K562 (cell line): ENCODE measurements around the gene NPPC. TPM values are rescaled to one million over a fixed set of nuclear protein-coding genes. Genes with fewer than 3 reads are reported as not detected.

Experiments
- ATAC-seq: fragments of 200-7000 bp; cut with Tn5 transposase; 3 replicates; pipeline ENCODE4 v1.9.1; 2020; ENCODE audit warnings: moderate library complexity
- BruUV-seq: library from RNA; stranded (reverse); fragments of 400-500 nt; replicated peaks from 2 replicates; lab custom pipeline; 2021; lab: Mats Ljungman, UMichigan
- CTCF ChIA-PET: fragments of 300-600 bp; formaldehyde crosslinking; extraction: SDS; loops from one replicate; lab custom pipeline; 2021; ENCODE audit warnings: low intra/inter-chr PET ratio; lab: Yijun Ruan, JAX
- POLR2A ChIA-PET: fragments of 300-600, 350-650 bp; sonication (Branson Sonifier 250); formaldehyde crosslinking; extraction: SDS; loops from one replicate; lab custom pipeline; 2021; ENCODE audit warnings: antibody characterized with exemption, inconsistent platforms; lab: Yijun Ruan, JAX
- DNase-seq, 4 experiments: peaks; one replicate each; pipeline versions ENCODE4 v3.0.0 to v3.0.0-alpha.2; 2011 to 2018; ENCODE audit warnings: low spot score in 3 of 4, mixed read lengths in 3 of 4; ENCODE audit errors: extremely low read depth in 1 of 4
- FAIRE-seq: peaks from 2 replicates; lab custom pipeline; 2011; peaks lifted over from hg19 to GRCh38; lab: Jason Lieb, UNC
- H2AFZ ChIP-seq: 2 replicates; pipeline ENCODE4 v1.6.0; 2011; ENCODE audit warnings: low read depth, low read length, control low read depth, inconsistent platforms
- H3K27ac ChIP-seq: fragments of 200-600 bp; 3 replicates; pipeline ENCODE4 v1.8.0; 2011; ENCODE audit warnings: low read depth, mild to moderate bottlenecking, control low read depth, inconsistent platforms, low read length, moderate library complexity, mixed read lengths; ENCODE audit errors: extremely low read depth
- H3K27me3 ChIP-seq, 2 experiments: fragments of 300-600 bp in 1 of 2; 2 replicates in 1 of 2; 3 replicates in 1 of 2; pipeline versions ENCODE4 v1.6.0 to v1.8.0; 2011; ENCODE audit warnings: inconsistent platforms in 2 of 2, low read length in 2 of 2, mild to moderate bottlenecking in 1 of 2, mixed read lengths in 1 of 2, moderate library complexity in 1 of 2; ENCODE audit not compliant: control insufficient read depth in 2 of 2, insufficient read depth in 2 of 2
- H3K36me3 ChIP-seq: fragments of 300-600 bp; 3 replicates; pipeline ENCODE4 v1.8.0; 2011; ENCODE audit warnings: mild to moderate bottlenecking, low read length, inconsistent platforms; ENCODE audit not compliant: control insufficient read depth, insufficient read depth
- H3K4me1 ChIP-seq, 2 experiments: fragments of 200-600 bp in 1 of 2; replicated peaks in 1 of 2; 2 replicates in 1 of 2; 3 replicates in 1 of 2; pipeline versions ENCODE4 v1.5.1 to v1.8.0; 2011; ENCODE audit warnings: inconsistent platforms in 2 of 2, low read length in 2 of 2, mild to moderate bottlenecking in 1 of 2, mixed read lengths in 1 of 2, moderate library complexity in 1 of 2; ENCODE audit not compliant: control insufficient read depth in 2 of 2, insufficient read depth in 2 of 2
- H3K4me2 ChIP-seq: 2 replicates; pipeline ENCODE4 v1.6.1; 2011; ENCODE audit warnings: low read length, control low read depth, inconsistent platforms, mixed read lengths; ENCODE audit not compliant: insufficient read depth
- H3K4me3 ChIP-seq: fragments of 200-600 bp; sonication (generic), shearing (Covaris generic); 2 replicates; pipeline ENCODE4 v1.5.1; 2016; ENCODE audit warnings: control low read depth, inconsistent platforms
- H3K79me2 ChIP-seq: fragments of 200-600 bp; 3 replicates; pipeline ENCODE4 v1.8.0; 2011; ENCODE audit warnings: low read length, inconsistent platforms; ENCODE audit not compliant: control insufficient read depth, insufficient read depth
- H3K9ac ChIP-seq, 2 experiments: 2 replicates each; pipeline versions ENCODE4 v1.6.0 to v1.6.1; 2011; ENCODE audit warnings: low read depth in 2 of 2, low read length in 2 of 2, control low read depth in 1 of 2, inconsistent platforms in 1 of 2, mild to moderate bottlenecking in 1 of 2, mixed read lengths in 1 of 2; ENCODE audit not compliant: insufficient read depth in 1 of 2
- H3K9me1 ChIP-seq: one replicate; pipeline ENCODE4 v1.6.0; 2011; ENCODE audit warnings: inconsistent platforms, mild to moderate bottlenecking, low read length, moderate library complexity; ENCODE audit not compliant: control insufficient read depth, insufficient read depth
- H3K9me3 ChIP-seq: replicated peaks from 2 replicates; pipeline ENCODE4 v1.5.1; 2011; ENCODE audit warnings: low read depth, low read length, inconsistent platforms; ENCODE audit not compliant: control insufficient read depth, insufficient read depth
- H4K20me1 ChIP-seq: replicated peaks from 2 replicates; pipeline ENCODE4 v1.6.1; 2011; ENCODE audit warnings: low read length, inconsistent platforms, mixed read lengths; ENCODE audit not compliant: control insufficient read depth, insufficient read depth
- ESRRA ChIP-seq: fragments of 450-650 bp; IDR thresholded peaks from 2 replicates; pipeline ENCODE4 v1.6.1; 2014; ENCODE audit warnings: low read depth, mild to moderate bottlenecking, moderate library complexity, borderline replicate concordance
- ZSCAN32 ChIP-seq: fragments of 450-650 bp; formaldehyde crosslinking; IDR thresholded peaks from 2 replicates; pipeline ENCODE4 v1.4.0; 2020; ENCODE audit warnings: mild to moderate bottlenecking, moderate library complexity
- WGBS: fragments of 100-300 bp; shearing (Covaris generic); methylation state at CpG from one replicate; pipeline ENCODE4 v1.1.6; 2016; ENCODE audit warnings: low coverage, mixed read lengths; ENCODE audit not compliant: insufficient coverage; ENCODE audit errors: missing lambda C conversion rate; 5-methylcytosine and 5-hydroxymethylcytosine counted together
- in situ Hi-C: fragments of 300-500 bp; cut with MboI; formaldehyde crosslinking; loops from 4 replicates; pipeline ENCODE4 v1.15.0; 2018; ENCODE audit warnings: inconsistent platforms, mixed read lengths
- intact Hi-C: fragments of 100-400 bp; cut with micrococcal nuclease; formaldehyde crosslinking; loops from 2 replicates; pipeline ENCODE4 v1.14.2; 2022
- polyA plus RNA-seq, 8 experiments: library from polyadenylated mRNA; depleted of rRNA in 4 of 8; stranded (reverse) in 5 of 8; unstranded in 3 of 8; fragments of >200 nt; fragmentation: Nextera tagmentation in 2 of 8; fragmentation: Illumina TruSeq in 1 of 8; extraction: Ambion mirVana in 2 of 8; extraction: Trizol in 1 of 8; gene quantifications; 2 replicates each; pipeline versions ENCODE4 v1.2.1 to v1.2.3, GENCODE V29; 2011 to 2014; ENCODE audit warnings: inconsistent platforms in 1 of 8, missing spikeins in 1 of 8
- total RNA-seq, 7 experiments: library from RNA; depleted of rRNA in 6 of 7; stranded (reverse); fragments of >200 nt in 6 of 7; fragmentation: Illumina TruSeq in 2 of 7; extraction: Trizol in 2 of 7; gene quantifications; 2 replicates each; pipeline versions ENCODE4 v1.2.1 to v1.2.3, GENCODE V29; 2011 to 2021; ENCODE audit warnings: low replicate concordance in 1 of 7
- TF ChIP-seq, protein P1 (sequence below): sonication (generic); formaldehyde crosslinking; IDR thresholded peaks from 2 replicates; pipeline ENCODE4 v1.8.0; 2022; ENCODE audit warnings: mild to moderate bottlenecking, missing genetic modification reagents
- TF ChIP-seq, protein P2 (sequence below): sonication (generic); formaldehyde crosslinking; IDR thresholded peaks from 2 replicates; pipeline ENCODE4 v1.8.0; 2022; ENCODE audit warnings: mild to moderate bottlenecking, missing genetic modification reagents

The NPPC gene
- total and polyA plus RNA-seq, 9 of the 15 experiments (the other 6 are each of a cell fraction or from before 2014, with no cell fraction given) = not detected

DNA sequence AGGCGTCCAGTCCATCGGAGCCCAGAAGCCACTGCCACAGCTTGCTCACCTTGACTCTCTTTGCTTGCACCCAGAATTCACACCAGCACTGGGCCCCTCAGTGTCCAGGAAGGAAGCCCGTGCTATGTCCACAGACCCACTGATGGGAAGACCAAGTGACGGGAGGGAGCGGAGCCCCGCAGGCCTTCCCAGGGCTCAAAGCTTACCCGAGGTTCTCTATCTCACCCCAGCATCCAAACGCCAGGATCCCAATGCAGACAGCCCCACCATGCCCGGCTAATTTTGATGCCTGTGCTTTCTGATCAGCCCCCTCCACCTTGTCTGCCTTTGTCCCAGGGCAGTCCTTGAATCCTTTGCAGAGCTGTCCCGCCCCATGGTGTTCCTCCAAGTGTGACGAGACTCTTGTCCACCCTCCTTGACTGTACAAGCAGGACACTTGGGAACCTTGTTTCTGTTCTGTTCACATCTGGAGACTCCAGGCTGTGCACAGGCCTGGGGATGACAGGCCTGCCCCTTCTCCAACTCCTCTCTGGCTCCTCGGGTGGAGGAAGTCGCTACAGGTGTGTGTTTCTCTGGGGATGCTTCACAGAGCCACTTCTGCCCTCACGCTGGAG is 12.0 kb downstream of the NPPC start:
- POLR2A ChIA-PET = interaction anchor here (0.5 to 0.6 kb wide), 3 partner anchors 306 to 957 kb away, joined by 3 read pairs; no protein-coding TSS in a partner anchor
- no peak overlapping the region for H2AFZ ChIP-seq
- TF ChIP-seq ESRRA (no peak), ZSCAN32 (no peak)
- TF ChIP-seq, protein P1, sequence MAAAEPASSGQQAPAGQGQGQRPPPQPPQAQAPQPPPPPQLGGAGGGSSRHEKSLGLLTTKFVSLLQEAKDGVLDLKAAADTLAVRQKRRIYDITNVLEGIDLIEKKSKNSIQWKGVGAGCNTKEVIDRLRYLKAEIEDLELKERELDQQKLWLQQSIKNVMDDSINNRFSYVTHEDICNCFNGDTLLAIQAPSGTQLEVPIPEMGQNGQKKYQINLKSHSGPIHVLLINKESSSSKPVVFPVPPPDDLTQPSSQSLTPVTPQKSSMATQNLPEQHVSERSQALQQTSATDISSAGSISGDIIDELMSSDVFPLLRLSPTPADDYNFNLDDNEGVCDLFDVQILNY = no peak
- TF ChIP-seq, protein P2, sequence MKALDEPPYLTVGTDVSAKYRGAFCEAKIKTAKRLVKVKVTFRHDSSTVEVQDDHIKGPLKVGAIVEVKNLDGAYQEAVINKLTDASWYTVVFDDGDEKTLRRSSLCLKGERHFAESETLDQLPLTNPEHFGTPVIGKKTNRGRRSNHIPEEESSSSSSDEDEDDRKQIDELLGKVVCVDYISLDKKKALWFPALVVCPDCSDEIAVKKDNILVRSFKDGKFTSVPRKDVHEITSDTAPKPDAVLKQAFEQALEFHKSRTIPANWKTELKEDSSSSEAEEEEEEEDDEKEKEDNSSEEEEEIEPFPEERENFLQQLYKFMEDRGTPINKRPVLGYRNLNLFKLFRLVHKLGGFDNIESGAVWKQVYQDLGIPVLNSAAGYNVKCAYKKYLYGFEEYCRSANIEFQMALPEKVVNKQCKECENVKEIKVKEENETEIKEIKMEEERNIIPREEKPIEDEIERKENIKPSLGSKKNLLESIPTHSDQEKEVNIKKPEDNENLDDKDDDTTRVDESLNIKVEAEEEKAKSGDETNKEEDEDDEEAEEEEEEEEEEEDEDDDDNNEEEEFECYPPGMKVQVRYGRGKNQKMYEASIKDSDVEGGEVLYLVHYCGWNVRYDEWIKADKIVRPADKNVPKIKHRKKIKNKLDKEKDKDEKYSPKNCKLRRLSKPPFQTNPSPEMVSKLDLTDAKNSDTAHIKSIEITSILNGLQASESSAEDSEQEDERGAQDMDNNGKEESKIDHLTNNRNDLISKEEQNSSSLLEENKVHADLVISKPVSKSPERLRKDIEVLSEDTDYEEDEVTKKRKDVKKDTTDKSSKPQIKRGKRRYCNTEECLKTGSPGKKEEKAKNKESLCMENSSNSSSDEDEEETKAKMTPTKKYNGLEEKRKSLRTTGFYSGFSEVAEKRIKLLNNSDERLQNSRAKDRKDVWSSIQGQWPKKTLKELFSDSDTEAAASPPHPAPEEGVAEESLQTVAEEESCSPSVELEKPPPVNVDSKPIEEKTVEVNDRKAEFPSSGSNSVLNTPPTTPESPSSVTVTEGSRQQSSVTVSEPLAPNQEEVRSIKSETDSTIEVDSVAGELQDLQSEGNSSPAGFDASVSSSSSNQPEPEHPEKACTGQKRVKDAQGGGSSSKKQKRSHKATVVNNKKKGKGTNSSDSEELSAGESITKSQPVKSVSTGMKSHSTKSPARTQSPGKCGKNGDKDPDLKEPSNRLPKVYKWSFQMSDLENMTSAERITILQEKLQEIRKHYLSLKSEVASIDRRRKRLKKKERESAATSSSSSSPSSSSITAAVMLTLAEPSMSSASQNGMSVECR = no peak
- peaks cover 9 to 45% of the 10 kb centered on the region in 2 experiments for H3K27me3 ChIP-seq
- H3K9ac ChIP-seq = no peak overlapping the region
- no peak for FAIRE-seq
- H3K27ac ChIP-seq = no peak overlapping the region
- no peak overlapping the region for H3K4me2 ChIP-seq
- 0 out of 2 replicates have a peak, but pooled peaks cover 4% of the 10 kb centered on the region for H4K20me1 ChIP-seq
- H3K79me2 ChIP-seq = no peaks in the 10 kb centered on the region
- H3K4me3 ChIP-seq = no peak overlapping the region
- peaks cover 0 to 4% of the 10 kb centered on the region in 2 experiments; a peak in 2 of 5 replicates for H3K4me1 ChIP-seq
- CTCF ChIA-PET = no interaction called here
- no peaks in the 10 kb centered on the region for H3K9me1 ChIP-seq
- H3K36me3 ChIP-seq = no peaks in the 10 kb centered on the region
- in situ Hi-C loops = no loop called here
- no peak for DNase-seq
- H3K9me3 ChIP-seq = no peaks in the 10 kb centered on the region
- intact Hi-C loops = no loop called here
- BruUV-seq = no TSS peak
- 7% methylated on average over 12 of the region's 14 CpGs for WGBS
- no peak for ATAC-seq
